Astrocyte of the cerebellum (primary cell): ENCODE results near the gene CEP19.
"Not testable (repeated sequence)": the region's sequence is repeated elsewhere in the genome, so short reads cannot be mapped to it uniquely, and the experiment has no call there.

Source experiments
- DNase-seq: peaks from one replicate; pipeline ENCODE4 v3.0.0-alpha.2; 2011; ENCODE audit warnings: low read depth
- H3K4me3 ChIP-seq: 2 replicates; pipeline ENCODE4 v1.5.1; 2011; ENCODE audit warnings: mild to moderate bottlenecking, low read depth, low read length, moderate library complexity
- CTCF ChIP-seq: IDR thresholded peaks from 2 replicates; pipeline ENCODE4 v1.5.1; 2012; ENCODE audit warnings: low read length, low read depth, moderate library complexity, mild to moderate bottlenecking; ENCODE audit errors: missing control alignments
- in situ Hi-C: cut with HindIII; loops from 2 replicates; pipeline ENCODE4 v1.10.0; 2017; ENCODE audit warnings: low sequenced_read_pairs

Gene CEP19

GRCh38 chr3:196711838-196712513, at the start of gene CEP19, which contains the start of gene PIGX:
Gene CEP19 (minus strand): TSS chr3:196712250. CDS start chr3:196708657, 3,593 bp downstream.
Gene PIGX (plus strand): TSS chr3:196712377.
- in situ Hi-C loops = no loop called here
- no peak for TF ChIP-seq CTCF
- peak; percentile 44 for DNase-seq
- H3K4me3 ChIP-seq = peak within 1 kb of the TSS; percentile 69

GRCh38 chr3:196757876-196758739, 46.1 kb upstream of the CEP19 start:
- peak; percentile 22 for DNase-seq
- TF ChIP-seq CTCF = no peak
- H3K4me3 ChIP-seq = no peak overlapping the region
- in situ Hi-C loops = no loop called here

- H3K4me3 ChIP-seq = no peak overlapping the region
- no peak for TF ChIP-seq CTCF
- DNase-seq = no peak
- in situ Hi-C loops = no loop called here
Observed at GRCh38 chr3:196756732-196757131, 44.7 kb upstream of the CEP19 start.

GRCh38 chr3:196754091-196754981, 42.3 kb upstream of the CEP19 start:
- in situ Hi-C loops = no loop called here
- DNase-seq = no peak
- no peak for TF ChIP-seq CTCF
- no peak overlapping the region for H3K4me3 ChIP-seq

- no peak overlapping the region for H3K4me3 ChIP-seq
- in situ Hi-C loops = no loop called here
- TF ChIP-seq CTCF = no peak
- no peak for DNase-seq
Observed at GRCh38 chr3:196753201-196753600, 41.2 kb upstream of the CEP19 start.

- no peak overlapping the region for H3K4me3 ChIP-seq
- TF ChIP-seq CTCF = no peak
- DNase-seq = no peak
- in situ Hi-C loops = no loop called here
Observed at GRCh38 chr3:196749125-196749524, 37.1 kb upstream of the CEP19 start.

- DNase-seq, in situ Hi-C loops, H3K4me3 ChIP-seq: not testable (repeated sequence)
Observed at GRCh38 chr3:196743569-196743968, 31.5 kb upstream of the CEP19 start.
